Subcutaneous adipose tissue (tissue), 4 donors: ENCODE results near the gene BTG2. TPM values are rescaled to one million over a fixed set of nuclear protein-coding genes. Genes with fewer than 3 reads are reported as not detected.

Experiments
- total RNA-seq, 4 donors: library from RNA; depleted of rRNA; stranded (reverse); fragments of >200 nt; gene quantifications; one replicate each; pipeline ENCODE4 v1.1.0, GENCODE V29; 2016
- TF ChIP-seq, protein P1 (sequence below): fragments of 450-650 bp; IDR thresholded peaks from one replicate; pipeline ENCODE4 v1.5.1; 2016; ENCODE audit warnings: low read depth, mild to moderate bottlenecking, control low read depth, antibody characterized with exemption, moderate library complexity

Gene BTG2
- total RNA-seq, 4 donors from 2014 or later: 68.5 to 121 (median 80.4) TPM

- TF ChIP-seq, protein P1, sequence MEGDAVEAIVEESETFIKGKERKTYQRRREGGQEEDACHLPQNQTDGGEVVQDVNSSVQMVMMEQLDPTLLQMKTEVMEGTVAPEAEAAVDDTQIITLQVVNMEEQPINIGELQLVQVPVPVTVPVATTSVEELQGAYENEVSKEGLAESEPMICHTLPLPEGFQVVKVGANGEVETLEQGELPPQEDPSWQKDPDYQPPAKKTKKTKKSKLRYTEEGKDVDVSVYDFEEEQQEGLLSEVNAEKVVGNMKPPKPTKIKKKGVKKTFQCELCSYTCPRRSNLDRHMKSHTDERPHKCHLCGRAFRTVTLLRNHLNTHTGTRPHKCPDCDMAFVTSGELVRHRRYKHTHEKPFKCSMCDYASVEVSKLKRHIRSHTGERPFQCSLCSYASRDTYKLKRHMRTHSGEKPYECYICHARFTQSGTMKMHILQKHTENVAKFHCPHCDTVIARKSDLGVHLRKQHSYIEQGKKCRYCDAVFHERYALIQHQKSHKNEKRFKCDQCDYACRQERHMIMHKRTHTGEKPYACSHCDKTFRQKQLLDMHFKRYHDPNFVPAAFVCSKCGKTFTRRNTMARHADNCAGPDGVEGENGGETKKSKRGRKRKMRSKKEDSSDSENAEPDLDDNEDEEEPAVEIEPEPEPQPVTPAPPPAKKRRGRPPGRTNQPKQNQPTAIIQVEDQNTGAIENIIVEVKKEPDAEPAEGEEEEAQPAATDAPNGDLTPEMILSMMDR: no peak
These were observed 4.0 kb upstream of the BTG2 start for GRCh38 chr1:203301331-203301668.

GRCh38 chr1:203302456-203302855, 2.9 kb upstream of the BTG2 start:
- TF ChIP-seq, protein P1: no peak

DNA sequence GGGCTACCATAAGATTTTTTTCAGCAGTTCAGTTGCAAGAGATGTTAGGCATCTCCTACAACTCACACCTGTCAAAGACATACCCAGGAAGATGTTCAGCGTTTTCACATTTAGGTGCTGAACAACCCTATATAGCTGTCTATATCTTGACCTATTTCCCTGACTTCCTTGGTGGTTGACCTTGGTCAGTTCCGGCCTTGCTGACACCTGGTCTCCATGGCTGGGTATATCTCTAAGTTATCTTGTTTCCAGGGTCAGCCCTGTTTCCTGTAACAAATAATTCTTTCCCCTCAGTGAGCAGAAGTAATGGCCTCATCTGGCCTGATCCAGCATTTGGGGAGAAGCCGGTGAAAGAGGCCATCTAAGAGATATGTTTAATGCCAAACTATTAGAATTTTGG, 2.4 kb upstream of the BTG2 start:
- TF ChIP-seq, protein P1: no peak

DNA sequence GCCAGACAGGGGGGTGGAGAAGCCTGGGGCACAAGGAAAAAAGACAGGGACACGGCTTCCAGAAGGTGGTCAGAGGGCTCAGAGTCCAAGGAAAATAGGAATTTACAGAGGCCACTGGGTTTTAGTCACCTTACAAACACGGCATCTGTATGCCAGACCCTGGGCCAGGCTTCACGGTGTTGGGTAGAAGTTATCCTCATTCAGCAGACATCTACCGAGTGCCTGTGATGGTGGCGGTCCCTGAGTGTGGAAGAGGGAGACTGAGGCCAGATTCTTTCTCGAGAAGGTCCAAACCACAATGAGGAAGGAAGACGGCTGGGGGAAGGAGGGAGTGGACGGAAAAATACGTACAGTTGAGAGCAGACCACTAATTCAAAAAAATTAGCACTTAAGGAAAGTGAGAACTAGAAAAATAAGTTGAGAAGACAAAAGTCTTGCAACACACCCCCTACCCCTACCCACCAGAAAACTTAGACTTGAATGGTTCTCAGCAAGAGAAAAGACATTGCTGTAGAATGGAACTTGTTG, 864 bp upstream of the BTG2 start:
- TF ChIP-seq, protein P1: no peak

GRCh38 chr1:203305809-203306088, 430 bp downstream of the BTG2 start:
- TF ChIP-seq, protein P1: no peak

- TF ChIP-seq, protein P1: no peak
These were observed 1.0 kb downstream of the BTG2 start for GRCh38 chr1:203306089-203306964.

GRCh38 chr1:203306965-203307541, 1.7 kb downstream of the BTG2 start:
- TF ChIP-seq, protein P1: no peak
